GM21723 (cell line): ENCODE results near the gene CLEC2A.
"Not testable (repeated sequence)": the region's sequence is repeated elsewhere in the genome, so short reads cannot be mapped to it uniquely, and the experiment has no call there.

Experiments used
- ATAC-seq: cut with Tn5 transposase; IDR thresholded peaks from one replicate; pipeline ENCODE4 v1.9.1; 2021; ENCODE audit warnings: mild to moderate bottlenecking, moderate library complexity; ENCODE audit not compliant: unreplicated experiment

Gene CLEC2A

GRCh38 chr12:9932270-9932669, at the start of gene CLEC2A:
Gene CLEC2A (minus strand): TSS chr12:9932370. CDS start chr12:9932329, 41 bp downstream.
- ATAC-seq: no peak

GRCh38 chr12:9980126-9980525, 48.0 kb upstream of the CLEC2A start:
- no peak for ATAC-seq

GRCh38 chr12:9977916-9978315, 45.7 kb upstream of the CLEC2A start:
- no peak for ATAC-seq

- not testable (repeated sequence) for ATAC-seq
Measured at GRCh38 chr12:9976626-9977025, 44.5 kb upstream of the CLEC2A start.

GRCh38 chr12:9975614-9976013, 43.4 kb upstream of the CLEC2A start:
- no peak for ATAC-seq

- ATAC-seq: not testable (repeated sequence)
Measured at GRCh38 chr12:9974731-9975130, 42.6 kb upstream of the CLEC2A start.

- no peak for ATAC-seq
Measured at GRCh38 chr12:9973949-9974348, 41.8 kb upstream of the CLEC2A start.

- ATAC-seq: no peak
Measured at GRCh38 chr12:9971181-9971580, 39.0 kb upstream of the CLEC2A start, which contains the start of gene CLEC12A. Gene CLEC12A (plus strand): TSS chr12:9971409. CDS start chr12:9971597, 188 bp downstream.

GRCh38 chr12:9969673-9970072, 37.5 kb upstream of the CLEC2A start:
- no peak for ATAC-seq

GRCh38 chr12:9961901-9962300, 29.7 kb upstream of the CLEC2A start:
- no peak for ATAC-seq

GRCh38 chr12:9961106-9961505, 28.9 kb upstream of the CLEC2A start:
- peak; percentile 65 for ATAC-seq

GRCh38 chr12:9960590-9960989, 28.4 kb upstream of the CLEC2A start:
- no peak for ATAC-seq

GRCh38 chr12:9957834-9958233, 25.7 kb upstream of the CLEC2A start:
- no peak for ATAC-seq

- not testable (repeated sequence) for ATAC-seq
Measured at GRCh38 chr12:9952954-9953729, 21.0 kb upstream of the CLEC2A start.

- no peak for ATAC-seq
Measured at GRCh38 chr12:9951026-9951675, 19.0 kb upstream of the CLEC2A start.

GRCh38 chr12:9948606-9949296, 16.6 kb upstream of the CLEC2A start:
- peak; percentile 96 for ATAC-seq

- ATAC-seq: no peak
Measured at GRCh38 chr12:9947674-9948073, 15.5 kb upstream of the CLEC2A start.

GRCh38 chr12:9944391-9944790, 12.2 kb upstream of the CLEC2A start:
- ATAC-seq: no peak

GRCh38 chr12:9943240-9943639, 11.1 kb upstream of the CLEC2A start:
- ATAC-seq: no peak

GRCh38 chr12:9941838-9942237, 9.7 kb upstream of the CLEC2A start:
- ATAC-seq: no peak

- no peak for ATAC-seq
Measured at GRCh38 chr12:9940375-9940774, 8.2 kb upstream of the CLEC2A start.

- ATAC-seq: no peak
Measured at GRCh38 chr12:9936591-9936990, 4.4 kb upstream of the CLEC2A start.
